Prostate gland (tissue), 2 donors: ENCODE results near the gene PRKG1. TPM values are rescaled to one million over a fixed set of nuclear protein-coding genes. Genes with fewer than 3 reads are reported as not detected.

Experiments used
- DNase-seq: peaks from one replicate; pipeline ENCODE4 v3.0.0-alpha.2; 2019; ENCODE audit warnings: low spot score
- H3K27ac ChIP-seq, 2 donors: fragments of 200-600 bp; sonication (generic); 2 replicates each; pipeline ENCODE4 v1.5.1; 2017 to 2019
- H3K27me3 ChIP-seq: fragments of 200-600 bp; sonication (generic); replicated peaks from 2 replicates; pipeline ENCODE4 v1.5.1; 2019; ENCODE audit not compliant: insufficient read depth
- H3K36me3 ChIP-seq, 2 donors: fragments of 200-600 bp; sonication (generic); 1 replicate in 1 of 2; 2 replicates in 1 of 2; pipeline versions ENCODE4 v1.5.1 to v1.8.1; 2017 to 2019
- H3K4me1 ChIP-seq: fragments of 200-600 bp; sonication (generic); replicated peaks from 2 replicates; pipeline ENCODE4 v1.5.1; 2019
- H3K4me3 ChIP-seq, 2 donors: fragments of 200-600 bp; sonication (generic); 2 replicates each; pipeline ENCODE4 v1.5.1; 2017 to 2019
- H3K9me3 ChIP-seq: fragments of 200-600 bp; sonication (generic); 2 replicates; pipeline ENCODE4 v1.5.1; 2017
- POLR2A ChIP-seq: fragments of 450-650 bp; IDR thresholded peaks from one replicate; pipeline ENCODE4 v1.6.1; 2016; ENCODE audit warnings: antibody characterized with exemption, mild to moderate bottlenecking
- POLR2AphosphoS5 ChIP-seq: sonication (generic); formaldehyde crosslinking; IDR thresholded peaks from one replicate; pipeline ENCODE4 v1.6.1; 2017; ENCODE audit warnings: antibody characterized with exemption
- whole genome bisulfite sequencing: methylation state at CpG from one replicate; pipeline ENCODE4 v1.1.5; 2018; 5-methylcytosine and 5-hydroxymethylcytosine counted together
- intact Hi-C: fragments of 100-400 bp; cut with DNase I; formaldehyde crosslinking; loops from one replicate; pipeline ENCODE4 v1.14.2; 2022
- total RNA-seq, 2 donors: library from RNA; depleted of rRNA; stranded (reverse); fragments of >200 nt; gene quantifications; one replicate each; pipeline ENCODE4 v1.1.0, GENCODE V29; 2016
- TF ChIP-seq, protein P1 (sequence below), 4 experiments: fragments of 200-600 bp in 2 of 4; fragments of 450-650 bp in 2 of 4; sonication (generic) in 2 of 4; IDR thresholded peaks; 1 replicate in 3 of 4; 2 replicates in 1 of 4; pipeline ENCODE4 v1.5.1; 2016 to 2019; ENCODE audit warnings: antibody characterized with exemption in 4 of 4, mild to moderate bottlenecking in 2 of 4, moderate library complexity in 2 of 4

The PRKG1 gene
- total RNA-seq, 2 donors from 2014 or later: 2.7 to 9.0 TPM

DNA sequence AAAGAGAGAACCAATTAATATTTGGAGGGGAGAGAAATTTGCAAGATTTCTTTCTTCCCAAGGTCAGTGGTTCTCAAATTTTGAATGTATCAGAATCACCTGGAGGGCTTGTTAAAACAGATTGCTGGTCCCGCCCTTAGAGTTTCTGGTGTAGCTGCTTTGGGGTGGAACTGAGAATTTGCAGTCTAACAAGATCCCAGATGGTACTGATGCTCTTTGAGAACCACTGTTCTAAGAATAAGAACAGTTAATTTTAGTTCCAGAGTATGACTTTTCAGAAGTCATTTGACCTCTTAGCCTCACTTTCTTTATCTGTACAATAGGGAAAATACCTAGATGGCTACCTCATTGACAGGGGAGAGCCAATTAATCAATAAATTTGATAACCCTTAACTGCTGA lies 161.6 kb downstream of the PRKG1 start:
- H3K9me3 ChIP-seq: no peaks in the 10 kb centered on the region
- no peak for DNase-seq
- no peak overlapping the region for H3K4me3 ChIP-seq
- TF ChIP-seq, protein P1, sequence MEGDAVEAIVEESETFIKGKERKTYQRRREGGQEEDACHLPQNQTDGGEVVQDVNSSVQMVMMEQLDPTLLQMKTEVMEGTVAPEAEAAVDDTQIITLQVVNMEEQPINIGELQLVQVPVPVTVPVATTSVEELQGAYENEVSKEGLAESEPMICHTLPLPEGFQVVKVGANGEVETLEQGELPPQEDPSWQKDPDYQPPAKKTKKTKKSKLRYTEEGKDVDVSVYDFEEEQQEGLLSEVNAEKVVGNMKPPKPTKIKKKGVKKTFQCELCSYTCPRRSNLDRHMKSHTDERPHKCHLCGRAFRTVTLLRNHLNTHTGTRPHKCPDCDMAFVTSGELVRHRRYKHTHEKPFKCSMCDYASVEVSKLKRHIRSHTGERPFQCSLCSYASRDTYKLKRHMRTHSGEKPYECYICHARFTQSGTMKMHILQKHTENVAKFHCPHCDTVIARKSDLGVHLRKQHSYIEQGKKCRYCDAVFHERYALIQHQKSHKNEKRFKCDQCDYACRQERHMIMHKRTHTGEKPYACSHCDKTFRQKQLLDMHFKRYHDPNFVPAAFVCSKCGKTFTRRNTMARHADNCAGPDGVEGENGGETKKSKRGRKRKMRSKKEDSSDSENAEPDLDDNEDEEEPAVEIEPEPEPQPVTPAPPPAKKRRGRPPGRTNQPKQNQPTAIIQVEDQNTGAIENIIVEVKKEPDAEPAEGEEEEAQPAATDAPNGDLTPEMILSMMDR (IDR thresholded peaks at IDR 0.05): no peak
- TF ChIP-seq POLR2AphosphoS5 (no peak), POLR2A (no peak)
- intact Hi-C loops: loop anchor here (10.0 kb wide), 1 partner anchor 161 kb away; the partner anchor contains the start of gene PRKG1
- H3K27me3 ChIP-seq: no peaks in the 10 kb centered on the region
- H3K27ac ChIP-seq: no peak overlapping the region
- 100% methylated on average over 1 of the region's 1 CpG for WGBS
- no peaks in the 10 kb centered on the region for H3K36me3 ChIP-seq
- H3K4me1 ChIP-seq: no peaks in the 10 kb centered on the region

DNA sequence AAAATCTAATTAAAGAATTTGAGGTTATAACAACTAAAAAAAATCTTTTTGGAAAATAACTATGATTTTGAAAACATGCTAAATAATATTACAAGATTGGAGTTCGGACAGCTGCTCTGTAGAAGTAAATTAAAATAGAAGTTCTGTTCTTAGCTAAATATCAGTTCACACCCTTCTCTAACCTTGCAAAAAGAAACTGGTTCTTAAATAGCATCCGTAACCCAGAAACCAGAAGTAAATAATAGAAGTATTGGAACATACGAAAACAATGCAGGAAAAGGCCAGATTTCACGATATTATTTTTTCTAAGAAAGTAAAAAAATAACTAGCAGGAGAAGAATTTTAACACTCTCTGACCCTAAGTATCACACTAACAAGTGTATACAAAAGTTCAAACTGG lies 164.7 kb downstream of the PRKG1 start:
- no peaks in the 10 kb centered on the region for H3K9me3 ChIP-seq
- H3K4me1 ChIP-seq: no peaks in the 10 kb centered on the region
- no peak overlapping the region for H3K4me3 ChIP-seq
- H3K27ac ChIP-seq: no peak overlapping the region
- H3K27me3 ChIP-seq: no peaks in the 10 kb centered on the region
- TF ChIP-seq, protein P1 (IDR thresholded peaks at IDR 0.05): no peak
- TF ChIP-seq POLR2AphosphoS5 (no peak), POLR2A (no peak)
- DNase-seq: no peak
- intact Hi-C loops: loop anchor here (10.0 kb wide), 1 partner anchor 164 kb away; the partner anchor contains the start of gene PRKG1
- H3K36me3 ChIP-seq: no peaks in the 10 kb centered on the region
- WGBS: 84% methylated on average over 4 of the region's 4 CpGs

DNA sequence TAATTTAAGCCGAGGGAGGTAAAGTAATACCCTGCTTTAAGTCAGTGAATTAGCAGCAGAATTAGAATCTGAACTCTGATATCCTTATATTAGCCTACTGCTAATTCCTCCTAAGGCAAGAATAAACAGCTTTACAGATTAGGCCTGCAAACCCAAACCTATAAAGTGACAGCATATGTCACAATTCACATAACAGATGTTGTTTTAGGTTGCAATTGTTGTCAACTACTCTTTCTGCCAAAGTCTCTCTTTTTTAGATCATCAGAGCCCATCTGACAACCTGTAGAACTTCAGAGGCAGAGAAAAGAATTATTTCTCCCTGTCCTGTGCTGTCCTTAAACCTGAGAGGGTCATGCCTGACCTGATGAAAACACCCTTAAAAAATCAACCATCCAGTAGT lies 167.2 kb downstream of the PRKG1 start:
- no peak overlapping the region for H3K4me3 ChIP-seq
- no peaks in the 10 kb centered on the region for H3K27me3 ChIP-seq
- DNase-seq: no peak
- no peaks in the 10 kb centered on the region for H3K4me1 ChIP-seq
- no peaks in the 10 kb centered on the region for H3K36me3 ChIP-seq
- TF ChIP-seq POLR2AphosphoS5 (no peak), POLR2A (no peak)
- TF ChIP-seq, protein P1 (IDR thresholded peaks at IDR 0.05): no peak
- intact Hi-C loops: no loop called here
- no peaks in the 10 kb centered on the region for H3K9me3 ChIP-seq
- 86% methylated on average over 1 of the region's 1 CpG for WGBS
- H3K27ac ChIP-seq: no peak overlapping the region

DNA sequence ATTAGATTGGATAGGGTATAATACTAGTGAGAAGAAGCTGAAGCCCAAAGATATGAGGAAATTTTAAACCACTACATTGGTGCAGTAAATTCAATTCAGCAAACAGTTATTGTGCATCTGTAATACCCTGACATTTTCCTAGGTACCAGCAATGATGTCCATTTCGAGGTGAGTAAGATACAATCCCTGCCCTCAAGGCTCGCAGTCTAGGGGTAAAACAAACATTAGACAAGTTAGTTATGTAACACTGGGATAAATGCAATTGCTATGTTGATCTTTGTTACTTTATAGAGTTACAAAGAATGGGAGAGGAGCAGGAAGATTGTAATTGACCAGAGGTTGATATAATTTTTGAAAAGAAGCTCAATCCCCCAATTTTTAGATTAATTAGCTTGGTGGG lies 168.1 kb downstream of the PRKG1 start:
- intact Hi-C loops: no loop called here
- TF ChIP-seq, protein P1 (IDR thresholded peaks at IDR 0.05): no peak
- no peak for TF ChIP-seq POLR2A
- TF ChIP-seq POLR2AphosphoS5: no peak
- H3K4me1 ChIP-seq: no peaks in the 10 kb centered on the region
- no peaks in the 10 kb centered on the region for H3K9me3 ChIP-seq
- WGBS: 47% methylated on average over 2 of the region's 2 CpGs
- no peaks in the 10 kb centered on the region for H3K36me3 ChIP-seq
- H3K4me3 ChIP-seq: no peak overlapping the region
- H3K27ac ChIP-seq: no peak overlapping the region
- DNase-seq: no peak
- H3K27me3 ChIP-seq: no peaks in the 10 kb centered on the region

DNA sequence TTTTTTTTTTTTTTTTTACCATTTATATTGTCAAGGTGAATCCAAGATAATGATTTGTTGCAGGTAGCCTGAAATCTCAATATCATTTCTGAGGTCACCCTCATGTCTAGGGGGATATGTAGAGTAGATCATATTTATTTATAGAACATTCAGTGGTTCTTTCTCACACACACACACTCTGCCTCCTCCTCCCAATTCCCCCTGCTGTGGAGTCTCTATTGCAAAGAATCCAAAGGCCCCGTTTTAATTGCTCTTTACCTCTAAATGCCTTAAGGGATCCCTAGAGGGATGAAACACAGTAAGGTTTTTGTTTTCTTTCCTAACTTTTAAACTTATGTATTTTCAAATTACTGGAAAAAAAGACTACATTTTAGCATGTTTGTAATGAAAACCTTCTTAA lies 170.0 kb downstream of the PRKG1 start:
- Histone ChIP-seq H3K27ac (no peak overlapping the region), H3K27me3 (no peaks in the 10 kb centered on the region), H3K36me3 (no peaks in the 10 kb centered on the region), H3K9me3 (no peaks in the 10 kb centered on the region), H3K4me3 (no peak overlapping the region), H3K4me1 (no peaks in the 10 kb centered on the region)
- 14% methylated on average over 1 of the region's 1 CpG for WGBS
- DNase-seq: no peak
- TF ChIP-seq POLR2A (no peak), POLR2AphosphoS5 (no peak)
- TF ChIP-seq, protein P1 (IDR thresholded peaks at IDR 0.05): no peak
- intact Hi-C loops: no loop called here
